ENCODE results near the gene EHBP1L1. TPM values are rescaled to one million over a fixed set of nuclear protein-coding genes. Genes with fewer than 3 reads are reported as not detected.

The EHBP1L1 gene
- total RNA-seq, 2 donors from 2014 or later = 58.5 to 78.5 TPM

GRCh38 chr11:65607614-65608426 is 32.0 kb downstream of the EHBP1L1 start:
- Histone ChIP-seq H3K4me3 (no peak overlapping the region), H3K27me3 (no peaks in the 10 kb centered on the region), H3K9ac (ENCODE audit: low read depth in 2 of 2, low read length in 2 of 2) (no peak overlapping the region), H3K4me1 (peaks cover 22% of the 10 kb centered on the region), H3K36me3 (peaks cover 14% of the 10 kb centered on the region), H3K27ac (peak overlapping the region; percentile 22), H3K9me3 (no peaks in the 10 kb centered on the region)
- no peak for DNase-seq
- TF ChIP-seq, protein P1, sequence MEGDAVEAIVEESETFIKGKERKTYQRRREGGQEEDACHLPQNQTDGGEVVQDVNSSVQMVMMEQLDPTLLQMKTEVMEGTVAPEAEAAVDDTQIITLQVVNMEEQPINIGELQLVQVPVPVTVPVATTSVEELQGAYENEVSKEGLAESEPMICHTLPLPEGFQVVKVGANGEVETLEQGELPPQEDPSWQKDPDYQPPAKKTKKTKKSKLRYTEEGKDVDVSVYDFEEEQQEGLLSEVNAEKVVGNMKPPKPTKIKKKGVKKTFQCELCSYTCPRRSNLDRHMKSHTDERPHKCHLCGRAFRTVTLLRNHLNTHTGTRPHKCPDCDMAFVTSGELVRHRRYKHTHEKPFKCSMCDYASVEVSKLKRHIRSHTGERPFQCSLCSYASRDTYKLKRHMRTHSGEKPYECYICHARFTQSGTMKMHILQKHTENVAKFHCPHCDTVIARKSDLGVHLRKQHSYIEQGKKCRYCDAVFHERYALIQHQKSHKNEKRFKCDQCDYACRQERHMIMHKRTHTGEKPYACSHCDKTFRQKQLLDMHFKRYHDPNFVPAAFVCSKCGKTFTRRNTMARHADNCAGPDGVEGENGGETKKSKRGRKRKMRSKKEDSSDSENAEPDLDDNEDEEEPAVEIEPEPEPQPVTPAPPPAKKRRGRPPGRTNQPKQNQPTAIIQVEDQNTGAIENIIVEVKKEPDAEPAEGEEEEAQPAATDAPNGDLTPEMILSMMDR (IDR thresholded peaks at IDR 0.05) = no peak
- intact Hi-C loops (cut with DNase I) = no loop called here

DNA sequence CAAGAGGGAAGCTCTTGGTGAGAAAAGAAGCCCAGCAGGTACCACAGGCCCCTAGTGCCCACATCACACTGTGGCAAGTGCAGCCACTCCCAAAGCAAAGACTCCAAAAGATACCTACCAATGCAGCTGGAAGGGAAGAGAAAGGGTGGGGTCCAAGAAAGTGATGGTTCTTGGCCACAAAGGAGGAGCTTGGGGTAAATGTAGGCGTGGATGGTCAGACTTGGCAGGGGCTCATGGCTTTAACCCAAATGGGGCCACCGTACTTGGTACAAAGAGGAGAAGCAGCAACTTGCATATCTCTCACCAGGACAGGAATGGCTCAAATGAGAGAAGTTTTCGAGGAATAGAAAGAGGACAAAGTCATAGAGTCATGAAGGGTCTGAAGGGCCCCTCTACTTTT is 33.4 kb downstream of the EHBP1L1 start:
- Histone ChIP-seq H3K4me3 (no peak overlapping the region), H3K27ac (no peak overlapping the region), H3K9ac (ENCODE audit: low read depth in 2 of 2, low read length in 2 of 2) (no peak overlapping the region), H3K27me3 (no peaks in the 10 kb centered on the region), H3K4me1 (peaks cover 28% of the 10 kb centered on the region), H3K9me3 (no peaks in the 10 kb centered on the region), H3K36me3 (peaks cover 12% of the 10 kb centered on the region)
- TF ChIP-seq, protein P1 (IDR thresholded peaks at IDR 0.05) = no peak
- intact Hi-C loops (cut with DNase I) = no loop called here
- no peak for DNase-seq

- intact Hi-C loops (cut with DNase I) = loop anchor here (5.0 kb wide), 1 partner anchor 67 kb away; no protein-coding TSS in a partner anchor
- peaks cover 28% of the 10 kb centered on the region for H3K4me1 ChIP-seq
Observed at GRCh38 chr11:65609665-65610064, 33.8 kb downstream of the EHBP1L1 start.

DNA sequence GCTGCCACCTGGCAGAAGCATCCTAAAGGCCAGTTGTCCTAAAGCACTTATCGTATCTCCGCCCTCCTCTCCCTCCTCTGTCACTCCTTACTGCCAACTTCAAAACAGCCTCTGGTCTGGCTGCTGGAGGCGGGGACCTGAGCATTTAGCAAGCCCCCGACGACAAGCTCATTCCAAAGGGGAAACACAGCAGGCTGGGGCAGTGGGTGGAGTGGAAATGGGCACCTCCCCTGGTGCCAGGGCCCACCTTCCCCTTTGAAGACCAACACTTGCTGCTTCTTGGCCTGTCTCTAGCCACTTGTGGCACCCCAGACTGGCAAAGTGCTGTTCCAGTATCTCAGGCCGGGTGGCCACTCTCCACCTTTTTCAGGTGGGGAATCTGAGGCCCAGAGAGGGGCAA is 34.6 kb downstream of the EHBP1L1 start:
- peak overlapping the region in 1 of 2 donors; percentile 51 for H3K9ac ChIP-seq (ENCODE audit: low read depth in 2 of 2, low read length in 2 of 2)
- H3K4me3 ChIP-seq = peak overlapping the region; percentile 90
- peak overlapping the region; percentile 32 for H3K27ac ChIP-seq
- peaks cover 28% of the 10 kb centered on the region for H3K4me1 ChIP-seq
- no peaks in the 10 kb centered on the region for H3K9me3 ChIP-seq
- TF ChIP-seq, protein P1 (IDR thresholded peaks at IDR 0.05) = no peak
- intact Hi-C loops (cut with DNase I) = loop anchor here (5.0 kb wide), 1 partner anchor 68 kb away; no protein-coding TSS in a partner anchor
- DNase-seq = no peak
- peaks cover 1% of the 10 kb centered on the region for H3K36me3 ChIP-seq
- no peaks in the 10 kb centered on the region for H3K27me3 ChIP-seq

More at GRCh38 chr11:65609665-65610064, 33.8 kb downstream of the EHBP1L1 start:
- H3K9me3 ChIP-seq = no peaks in the 10 kb centered on the region
- TF ChIP-seq, protein P1 (IDR thresholded peaks at IDR 0.05) = no peak
- no peak overlapping the region for H3K4me3 ChIP-seq
- peaks cover 8% of the 10 kb centered on the region for H3K36me3 ChIP-seq
- DNase-seq = no peak
- H3K27ac ChIP-seq = no peak overlapping the region
- no peaks in the 10 kb centered on the region for H3K27me3 ChIP-seq
- no peak overlapping the region for H3K9ac ChIP-seq (ENCODE audit: low read depth in 2 of 2, low read length in 2 of 2)

GRCh38 chr11:65611028-65611757 is 35.3 kb downstream of the EHBP1L1 start:
- H3K36me3 ChIP-seq = no peaks in the 10 kb centered on the region
- DNase-seq = no peak
- peaks cover 28% of the 10 kb centered on the region for H3K4me1 ChIP-seq
- TF ChIP-seq, protein P1 (IDR thresholded peaks at IDR 0.05) = no peak
- peak overlapping the region; percentile 4 to 96 for H3K9ac ChIP-seq (ENCODE audit: low read depth in 2 of 2, low read length in 2 of 2)
- no peaks in the 10 kb centered on the region for H3K27me3 ChIP-seq
- intact Hi-C loops (cut with DNase I) = loop anchor here (5.0 kb wide), 1 partner anchor 69 kb away; no protein-coding TSS in a partner anchor
- H3K4me3 ChIP-seq = peak overlapping the region; percentile 90
- peak overlapping the region; percentile 32 for H3K27ac ChIP-seq
- no peaks in the 10 kb centered on the region for H3K9me3 ChIP-seq
